GM18507 (cell line): Measurements from ENCODE around the gene DPH1.

Experiments
- DNase-seq: peaks from one replicate; pipeline ENCODE4 v3.0.0; 2011; ENCODE audit warnings: low read depth; ENCODE audit not compliant: insufficient read length; ENCODE audit errors: extremely low spot score
- FAIRE-seq: peaks from 2 replicates; lab custom pipeline; 2011; peaks lifted over from hg19 to GRCh38; lab: Jason Lieb, UNC

Gene DPH1

DNA sequence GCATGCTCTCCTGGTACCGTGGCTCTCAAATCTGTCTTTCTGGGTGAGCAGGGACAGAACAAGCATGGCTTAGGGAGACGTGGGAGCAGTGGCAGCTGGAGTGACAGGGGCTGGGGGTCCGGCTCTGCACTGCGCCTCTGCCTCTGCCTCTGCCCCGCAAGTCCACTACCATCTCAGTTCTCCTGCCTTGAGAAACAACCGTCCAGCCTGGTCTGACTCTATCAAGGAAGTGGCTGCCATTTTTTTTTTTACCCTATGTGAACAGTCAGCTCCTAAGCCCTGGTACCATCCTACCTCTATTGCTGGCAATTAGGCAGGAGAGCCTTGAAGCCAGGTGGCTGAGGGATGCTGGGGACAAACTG, 41.1 kb downstream of the DPH1 start:
- FAIRE-seq (no peak), DNase-seq (no peak)

DNA sequence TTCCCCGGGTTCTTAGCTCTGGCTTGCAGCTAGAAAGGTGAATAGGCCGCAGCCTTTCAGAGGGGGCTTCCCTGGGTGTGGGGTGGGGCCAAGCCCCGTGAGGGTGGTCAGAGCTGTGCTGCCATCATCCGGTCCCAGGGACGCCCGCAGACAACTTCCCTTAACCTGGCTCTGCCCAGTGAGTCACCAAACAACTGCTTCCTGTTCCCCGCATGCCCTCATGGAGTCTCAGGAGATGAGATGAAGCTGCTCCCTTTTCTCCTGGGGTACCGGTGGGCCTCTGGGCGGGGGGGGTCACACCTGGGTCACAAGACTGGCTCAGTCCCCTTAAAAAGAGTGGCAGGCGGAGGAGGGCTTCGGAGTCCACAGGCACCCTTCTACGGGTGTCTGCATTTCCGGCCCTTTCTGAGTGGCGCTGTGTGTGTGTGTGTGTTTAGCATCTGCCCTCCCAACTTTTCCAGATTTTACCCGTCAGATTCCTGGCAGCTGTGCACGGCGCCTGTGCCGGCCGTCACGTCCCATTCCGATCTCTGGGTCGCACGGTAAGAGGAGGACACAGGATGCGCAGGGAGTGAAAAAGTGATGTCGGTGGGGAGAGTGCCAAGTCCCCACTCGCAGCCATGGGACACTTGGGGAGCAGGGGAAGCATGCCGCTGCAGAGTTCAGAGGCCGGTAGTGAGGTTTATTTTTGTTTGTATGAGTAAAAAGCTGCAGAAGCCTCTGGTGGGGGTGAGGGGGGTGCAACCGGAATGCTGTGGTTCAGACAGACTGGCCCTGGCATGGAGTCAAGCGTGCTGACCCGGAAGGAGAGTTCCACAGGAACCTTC, 41.7 kb downstream of the DPH1 start:
- DNase-seq, result no peak
- no peak for FAIRE-seq

- DNase-seq (no peak), FAIRE-seq (no peak)
These were observed 45.0 kb downstream of the DPH1 start for GRCh38 chr17:2074919-2075318.

- FAIRE-seq, result no peak
- no peak for DNase-seq
These were observed 45.6 kb downstream of the DPH1 start for GRCh38 chr17:2075336-2076086.

DNA sequence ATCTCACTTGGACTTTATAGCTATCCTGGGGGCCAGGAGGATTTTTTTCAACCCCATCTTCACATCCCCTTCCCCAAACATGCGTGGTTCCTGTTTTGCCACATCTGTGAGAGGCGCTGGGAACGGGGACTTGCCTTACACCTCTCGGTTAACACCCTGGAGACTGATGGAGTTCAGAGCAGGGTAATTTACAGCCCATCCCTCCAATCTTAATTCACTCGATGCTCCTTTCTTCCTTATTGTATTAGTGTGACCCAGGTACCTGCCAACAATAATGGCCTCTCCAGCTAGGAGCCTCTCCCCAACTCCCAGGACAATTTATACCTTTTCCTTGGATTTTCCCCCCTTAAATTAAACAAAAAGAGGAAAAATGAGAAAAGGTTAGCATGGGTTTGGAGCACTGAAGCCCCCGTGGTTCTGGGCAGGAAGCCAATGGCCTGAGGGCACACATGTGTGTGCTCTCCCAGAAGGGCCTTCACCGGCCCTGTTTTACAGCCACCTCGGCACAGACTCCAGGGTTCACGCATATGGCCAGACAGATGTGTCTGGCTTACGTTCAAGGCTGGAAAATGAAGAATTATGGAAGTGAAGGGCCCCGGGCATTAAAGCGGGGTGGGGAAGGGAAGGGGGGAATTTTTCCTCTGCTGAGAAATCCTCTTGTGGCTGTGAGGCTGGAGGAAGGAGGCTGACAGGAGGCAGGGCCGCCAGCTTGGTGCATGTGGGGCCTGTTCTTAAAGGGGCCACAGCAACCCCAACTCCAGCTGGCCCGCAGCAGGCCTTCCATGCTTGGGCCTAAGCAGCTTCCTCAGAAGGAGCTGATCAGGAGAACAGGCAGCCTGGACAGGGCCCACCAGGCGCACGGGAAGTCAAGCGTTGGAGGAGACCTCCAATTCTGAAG, 46.4 kb downstream of the DPH1 start:
- no peak for DNase-seq
- no peak for FAIRE-seq

DNA sequence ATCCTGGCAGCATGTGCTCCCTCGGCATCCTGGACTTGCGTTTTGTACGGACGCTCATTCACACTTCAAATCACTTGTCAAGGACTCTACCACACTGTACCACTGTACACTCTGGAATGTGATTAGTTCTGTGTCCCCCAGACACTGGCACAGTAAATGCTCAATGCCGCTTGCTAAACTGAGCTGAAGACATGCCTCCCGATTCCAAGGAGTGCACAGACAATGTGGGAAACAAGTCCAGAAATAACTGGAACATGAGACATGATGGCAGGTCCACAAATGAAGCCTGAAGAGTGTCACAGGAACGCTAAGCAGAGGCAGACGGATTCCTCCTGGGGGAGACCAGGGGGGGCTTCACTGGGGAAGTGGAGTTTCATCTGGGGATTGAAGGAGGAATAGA, 47.1 kb downstream of the DPH1 start:
- DNase-seq, result no peak
- no peak for FAIRE-seq

DNA sequence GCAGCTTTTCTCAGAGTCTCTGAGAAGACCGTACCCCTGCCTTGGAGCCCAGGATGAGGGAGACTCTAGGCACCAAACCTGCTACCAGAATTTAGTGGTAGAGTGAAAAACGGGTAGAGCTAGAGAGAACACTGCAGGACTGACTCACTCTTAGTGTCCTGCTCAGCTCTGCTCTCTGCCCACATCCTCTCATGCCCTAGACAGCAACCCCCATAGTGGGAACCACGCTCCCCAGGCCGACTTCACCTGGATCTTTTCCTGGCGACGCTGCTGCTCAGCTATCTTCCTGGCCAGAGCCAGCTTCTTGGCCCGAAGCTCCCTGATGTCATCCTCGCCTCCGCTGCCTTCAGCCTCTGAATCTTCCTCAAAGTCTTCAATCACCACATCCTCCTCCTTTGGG, 51.6 kb downstream of the DPH1 start:
- FAIRE-seq (no peak), DNase-seq (no peak)

DNA sequence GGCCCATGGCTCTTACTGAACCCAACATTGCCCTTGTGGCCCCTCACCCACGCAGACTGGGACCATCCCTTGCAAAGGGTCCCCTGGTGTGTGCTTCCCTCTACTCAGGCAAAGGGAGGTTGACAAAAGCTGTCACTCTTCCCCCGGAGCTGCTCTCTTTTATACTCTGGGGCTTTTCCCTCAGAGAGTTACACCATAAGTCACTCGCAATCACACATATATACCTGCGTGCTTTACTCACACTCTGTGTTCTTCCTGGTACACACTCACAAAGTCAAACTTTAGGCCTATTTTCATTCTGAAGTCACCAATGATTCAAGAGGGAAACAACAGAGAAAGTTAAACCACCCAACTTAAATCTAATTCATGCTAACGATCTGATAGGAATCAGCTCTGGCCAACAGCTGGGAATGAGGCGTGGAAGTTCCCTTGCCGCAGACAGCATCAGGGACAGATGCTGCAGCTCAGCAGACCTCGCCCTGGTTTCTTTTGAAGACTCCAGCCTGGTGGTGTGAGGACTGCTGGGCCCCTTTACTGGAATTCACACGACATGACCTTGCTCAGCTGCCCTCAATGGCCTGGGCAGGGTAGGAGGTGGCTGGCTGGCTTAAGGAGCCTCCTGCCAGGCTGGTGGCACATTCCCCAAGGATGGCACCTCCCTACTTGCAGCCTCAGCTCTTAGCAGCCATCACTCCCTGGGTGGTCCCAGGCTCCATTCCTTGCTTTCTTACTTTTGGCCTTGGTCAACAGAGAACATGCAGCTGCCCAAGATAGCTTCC, 52.2 kb downstream of the DPH1 start:
- FAIRE-seq, result no peak
- no peak for DNase-seq

- FAIRE-seq (peak; percentile 96), DNase-seq (peak; percentile 50)
These were observed 53.7 kb downstream of the DPH1 start for GRCh38 chr17:2083613-2084035.

DNA sequence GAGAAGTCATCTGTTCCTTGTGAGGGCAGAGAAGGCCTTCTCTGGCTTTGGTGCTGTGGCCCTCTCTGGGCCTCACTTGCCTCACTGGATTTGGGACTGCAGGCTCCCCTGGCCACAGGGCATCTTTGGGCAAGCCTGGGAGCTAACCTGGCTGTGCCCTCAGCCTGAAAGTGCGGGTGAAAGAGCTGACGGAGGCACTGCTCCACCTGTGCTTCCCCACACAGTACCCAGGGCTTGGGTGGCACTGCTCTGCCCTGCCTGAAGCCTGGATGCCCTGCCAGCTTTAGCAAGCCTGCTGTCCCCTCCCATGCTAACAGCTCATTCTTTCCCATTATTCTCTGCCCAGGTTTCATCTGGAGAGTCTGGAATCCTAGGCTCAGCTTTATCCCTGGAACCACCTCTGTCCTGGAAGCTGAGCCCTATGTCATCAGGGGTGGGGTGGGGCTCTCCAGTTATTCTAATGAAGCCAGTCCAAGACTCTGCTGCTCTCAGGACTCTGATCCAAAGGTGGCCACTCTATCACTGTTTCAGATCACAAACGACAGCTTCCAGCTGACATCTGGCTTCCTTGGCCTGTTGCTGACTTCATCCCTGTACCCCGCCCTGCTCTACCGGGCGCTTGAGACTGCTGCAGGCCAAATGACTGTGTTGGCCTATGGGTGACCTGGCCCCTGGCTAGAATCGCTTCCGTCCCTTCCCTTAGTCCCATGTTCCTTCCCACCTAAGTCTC, 54.2 kb downstream of the DPH1 start:
- no peak for DNase-seq
- no peak for FAIRE-seq

DNA sequence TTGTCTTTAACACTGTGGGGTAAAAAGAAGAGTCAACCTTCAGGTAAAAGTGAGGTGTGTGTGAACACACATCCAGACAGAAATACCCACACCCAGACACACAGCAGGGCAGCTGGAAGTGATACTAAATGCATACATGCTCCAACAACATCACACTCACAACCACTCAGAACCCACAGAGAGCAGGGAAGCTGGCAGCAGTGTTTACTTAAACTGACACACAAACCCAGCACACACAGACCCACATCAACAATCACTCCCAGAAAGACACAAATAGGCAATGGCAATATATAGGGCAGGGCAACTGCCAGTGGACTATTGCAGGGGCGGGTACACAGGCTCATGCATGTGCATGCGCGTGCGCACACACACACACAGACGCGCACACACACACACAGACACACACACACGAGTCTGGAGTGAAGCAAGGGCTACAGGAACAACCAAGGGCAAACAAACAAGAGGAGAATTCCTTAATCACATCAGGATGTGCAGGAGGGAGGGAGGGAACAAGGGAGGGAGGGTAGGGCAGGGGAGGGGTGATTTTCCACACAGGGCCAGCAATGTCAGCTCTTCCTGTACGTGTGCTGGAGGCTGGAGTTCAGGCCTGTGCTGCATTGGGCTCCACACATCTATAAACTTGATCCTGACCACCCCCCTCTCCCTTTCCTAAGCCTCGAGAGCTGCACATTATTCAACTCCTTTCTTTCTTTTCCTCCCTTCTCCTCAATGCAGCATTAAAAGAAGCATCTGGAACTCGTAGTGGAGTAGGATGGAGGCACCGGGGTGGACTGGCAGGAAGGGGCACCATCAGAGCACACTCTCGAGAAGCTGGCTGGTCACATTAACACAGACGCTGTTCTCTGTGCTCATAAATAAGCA, 55.1 kb downstream of the DPH1 start:
- FAIRE-seq, result no peak
- no peak for DNase-seq

DNA sequence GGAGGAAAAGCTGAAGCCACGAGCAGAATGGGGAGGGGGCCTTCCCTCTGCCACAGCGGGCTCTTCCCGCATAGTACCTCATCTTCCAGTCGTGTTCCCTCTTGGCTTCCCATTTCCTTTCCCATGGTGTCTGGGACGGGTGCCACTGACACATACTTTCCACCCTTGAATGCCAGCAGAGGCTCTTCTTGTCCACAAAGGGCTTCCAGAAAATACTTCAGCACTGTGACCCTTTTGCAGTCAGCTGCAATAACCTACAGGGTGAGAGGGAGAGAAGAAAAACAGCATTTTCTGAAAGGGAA, 55.6 kb downstream of the DPH1 start:
- DNase-seq, result no peak
- FAIRE-seq, result no peak

DNA sequence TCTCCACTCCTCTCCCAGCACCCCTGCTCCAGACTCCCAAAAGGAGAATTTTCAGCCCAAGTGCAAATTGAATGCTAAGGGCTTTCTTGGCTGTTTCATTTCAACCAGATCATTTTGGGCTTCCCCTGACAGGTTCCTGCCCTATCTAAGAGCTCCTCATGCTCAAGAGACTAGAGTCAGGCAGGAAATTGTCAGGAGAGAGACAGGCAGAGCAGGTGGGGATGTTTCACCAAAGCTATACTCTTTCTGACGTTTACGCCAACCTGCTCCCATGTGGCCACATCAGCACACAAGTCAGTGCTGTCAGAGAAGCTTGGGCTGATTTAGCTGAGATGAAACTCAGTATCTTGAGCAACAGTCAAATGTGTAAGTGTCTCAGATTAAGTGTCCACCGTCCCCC, 56.4 kb downstream of the DPH1 start:
- peak; percentile 90 for FAIRE-seq

DNA sequence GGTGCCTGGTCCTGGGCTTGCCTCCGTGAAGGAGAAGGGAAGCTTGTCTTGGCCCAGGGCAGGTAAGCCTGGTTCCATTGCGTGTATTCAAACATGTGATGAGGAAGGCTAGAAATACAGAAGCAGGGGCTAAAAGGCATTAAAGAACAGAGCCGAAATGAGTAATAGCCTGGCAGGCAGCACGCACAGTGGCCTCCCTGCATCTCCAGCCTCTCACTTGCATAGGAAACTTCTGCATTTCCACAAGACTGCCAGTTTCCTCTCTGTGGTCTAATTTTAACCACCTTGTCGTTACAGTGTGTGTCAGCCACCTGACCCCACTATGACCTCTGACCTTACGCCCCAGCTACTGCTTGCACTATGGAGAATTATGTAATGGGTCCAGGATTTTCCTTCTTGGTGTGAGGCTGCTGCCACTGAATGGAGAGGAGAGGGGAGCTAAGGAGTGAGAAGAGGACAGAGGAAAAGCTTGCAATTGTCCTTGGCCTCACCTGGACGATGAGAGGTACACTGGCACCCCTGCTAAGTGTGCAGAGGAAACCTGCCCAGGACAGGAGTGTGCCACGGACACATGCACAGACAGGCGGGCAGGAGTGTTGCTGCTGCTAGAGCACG, 57.8 kb downstream of the DPH1 start:
- DNase-seq (peak; percentile 43), FAIRE-seq (peak; percentile 99)

More for the DNA sequence above, 56.4 kb downstream of the DPH1 start:
- DNase-seq, result no peak

- DNase-seq (no peak), FAIRE-seq (peak; percentile 38)
These were observed 59.1 kb downstream of the DPH1 start for GRCh38 chr17:2089021-2089422.

GRCh38 chr17:2090210-2090641, 60.3 kb downstream of the DPH1 start:
- DNase-seq (no peak), FAIRE-seq (peak; percentile 79)

GRCh38 chr17:2090804-2091534, 61.0 kb downstream of the DPH1 start:
- DNase-seq (no peak), FAIRE-seq (peak; percentile 74)
